Endometrial microvascular endothelial cells (primary cell): ENCODE data around the gene UBN1. TPM values are rescaled to one million over a fixed set of nuclear protein-coding genes. Genes with fewer than 3 reads are reported as not detected.

Source experiments
- in situ Hi-C: cut with HindIII; loops from 2 replicates; pipeline ENCODE4 v1.10.0; 2017; ENCODE audit warnings: low sequenced_read_pairs, low pct_unique_long_range_greater_than_20kb; ENCODE audit errors: inconsistent ontology term
- total RNA-seq: library from RNA; depleted of rRNA; stranded (reverse); fragments of >200 nt; gene quantifications from one replicate; pipeline ENCODE4 v1.2.3, GENCODE V29; 2015; ENCODE audit errors: inconsistent ontology term

The UBN1 gene
- total RNA-seq, 1 donor from 2014 or later = 28.2 TPM

- in situ Hi-C loops = no loop called here
Measured at GRCh38 chr16:4880006-4880580, 32.8 kb downstream of the UBN1 start.

DNA sequence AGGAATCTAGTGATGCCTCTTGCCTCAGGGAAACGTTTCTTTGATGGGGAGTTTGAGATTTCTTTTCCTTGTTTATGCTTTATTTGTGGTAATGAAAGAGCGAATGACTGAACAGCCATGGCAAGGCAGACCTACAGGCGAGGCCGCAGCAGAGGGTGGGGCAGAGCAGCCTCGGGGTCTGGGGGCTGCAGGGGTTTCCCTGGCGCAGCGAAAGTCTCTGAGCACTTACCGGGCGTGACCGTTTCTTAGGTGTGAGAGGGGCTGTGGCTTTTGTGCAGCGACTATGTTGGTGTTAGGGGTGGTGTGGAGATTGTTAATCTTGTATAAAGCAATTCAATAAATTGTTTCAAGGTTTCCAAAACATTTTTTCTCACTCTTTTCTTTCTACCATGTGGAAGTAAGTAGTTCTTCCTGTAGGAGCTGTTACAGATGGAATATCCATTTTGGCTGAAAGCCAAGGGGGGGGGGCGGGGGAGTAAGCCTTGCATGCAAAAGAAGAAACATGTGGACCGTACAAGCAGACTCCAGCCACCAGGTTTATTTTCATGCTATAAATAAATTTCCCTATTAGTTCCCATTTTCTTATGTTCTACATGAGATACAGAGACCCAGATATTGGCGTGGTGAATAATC, 34.8 kb downstream of the UBN1 start:
- in situ Hi-C loops = no loop called here

DNA sequence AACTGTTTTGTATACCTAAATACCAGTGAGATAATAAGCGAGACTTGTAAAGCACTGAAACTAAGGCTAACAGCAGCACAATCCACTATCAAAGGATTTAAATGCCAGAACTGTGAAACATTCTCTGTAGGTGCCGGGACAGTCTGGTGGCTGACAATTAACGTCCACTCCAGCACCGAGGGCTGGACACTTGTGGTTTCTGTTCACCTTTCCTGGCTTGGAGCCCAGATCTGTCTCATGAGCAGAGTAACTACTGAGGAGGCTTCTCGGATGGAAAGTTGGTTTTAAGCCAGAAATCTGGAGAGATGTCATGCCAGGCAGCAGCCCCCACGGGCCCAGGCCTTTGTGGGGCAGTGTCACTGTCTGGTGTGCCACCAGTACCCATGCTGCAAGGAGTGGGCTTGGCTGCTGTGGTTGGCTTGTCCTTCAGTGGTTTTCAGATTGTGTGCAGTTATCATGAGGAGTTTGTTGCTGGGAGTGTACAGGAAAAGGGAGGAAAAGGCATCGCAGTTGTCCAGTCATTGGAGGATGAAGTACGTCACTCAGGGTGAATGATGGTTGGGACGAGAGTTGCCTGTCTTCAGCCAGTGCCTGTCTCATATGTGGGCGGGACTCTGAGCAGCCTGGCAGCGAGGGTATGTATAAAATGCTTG, 35.5 kb downstream of the UBN1 start:
- in situ Hi-C loops = no loop called here

DNA sequence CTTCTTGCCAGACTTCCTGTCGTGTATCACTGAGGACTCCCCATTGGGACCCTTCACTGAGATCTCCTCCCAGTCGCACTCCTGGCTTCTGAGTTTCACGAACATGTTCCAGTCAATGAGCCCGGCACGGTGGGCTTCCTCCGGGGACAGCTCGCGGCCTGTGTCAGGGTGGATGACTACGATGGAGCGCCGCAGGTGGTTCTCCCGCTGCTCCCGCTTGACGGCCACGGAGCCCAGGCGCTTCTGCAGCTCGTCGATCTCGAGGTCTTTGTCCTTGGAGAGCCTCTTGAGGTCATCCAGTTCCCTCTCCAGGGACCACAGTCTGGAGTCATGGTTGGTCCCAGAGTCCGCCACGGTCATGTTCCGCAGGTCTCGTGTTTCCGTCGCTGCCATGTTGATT, 36.2 kb downstream of the UBN1 start:
- in situ Hi-C loops = no loop called here

GRCh38 chr16:4884209-4884608, 36.9 kb downstream of the UBN1 start:
- in situ Hi-C loops = no loop called here

- in situ Hi-C loops = no loop called here
Measured at GRCh38 chr16:4884972-4885874, 37.9 kb downstream of the UBN1 start.

GRCh38 chr16:4886151-4886550, 38.9 kb downstream of the UBN1 start:
- in situ Hi-C loops = no loop called here

DNA sequence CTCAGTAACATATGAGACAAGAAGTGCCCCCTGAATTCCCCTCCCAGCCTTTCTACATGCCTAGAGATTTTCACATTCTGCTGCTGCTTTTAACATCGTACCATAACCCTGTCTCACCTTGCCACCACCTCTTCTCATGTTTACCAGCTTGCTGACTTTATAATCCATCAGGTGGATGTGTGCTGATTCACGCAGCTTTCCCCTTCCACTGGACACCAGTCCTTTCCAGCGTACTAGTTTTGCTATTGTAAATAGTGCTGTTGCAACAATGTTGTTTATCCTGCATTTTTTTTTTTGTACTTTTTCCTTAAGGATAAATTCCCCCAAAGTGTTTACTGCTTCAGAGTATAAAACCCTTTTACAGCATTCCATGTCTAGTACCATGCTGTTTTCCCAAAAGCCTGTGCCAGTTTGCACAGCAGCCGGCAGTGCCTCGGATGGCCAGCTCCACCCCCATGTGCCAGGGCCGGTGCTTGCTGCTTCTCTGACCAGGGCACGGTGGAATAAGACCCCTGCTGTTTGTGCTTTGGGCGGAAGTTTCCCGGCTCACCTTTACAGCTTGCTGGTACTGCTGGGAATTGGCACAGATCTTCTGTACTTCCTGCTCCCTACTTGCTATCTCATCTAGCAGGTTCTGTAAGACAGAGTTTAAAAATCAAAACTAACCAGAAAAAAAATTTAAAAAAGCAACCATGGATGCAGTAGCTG, 41.3 kb downstream of the UBN1 start:
- in situ Hi-C loops = no loop called here

DNA sequence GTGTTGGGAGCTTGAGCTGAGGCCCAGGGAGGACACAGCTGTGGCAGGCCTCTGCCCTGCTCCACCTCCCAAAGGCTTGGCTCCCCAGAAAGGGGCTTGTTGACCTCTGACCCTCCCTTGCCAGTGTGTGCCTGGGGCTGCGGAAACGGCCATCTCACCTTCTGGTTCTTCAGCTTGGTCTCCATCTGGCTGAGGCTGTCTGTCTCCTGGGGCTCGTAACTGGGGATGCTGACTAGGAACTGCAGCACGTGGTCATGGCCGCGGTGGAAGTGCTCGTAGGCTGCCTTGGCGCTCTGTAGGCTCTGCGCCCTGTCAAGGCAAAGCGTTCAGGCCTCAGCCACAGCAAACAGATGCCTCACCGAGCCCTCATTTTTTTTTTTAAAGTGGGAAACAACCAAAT, 42.7 kb downstream of the UBN1 start:
- in situ Hi-C loops = no loop called here

GRCh38 chr16:4890686-4891085, 43.4 kb downstream of the UBN1 start:
- in situ Hi-C loops = no loop called here

- in situ Hi-C loops = no loop called here
Measured at GRCh38 chr16:4891097-4891885, 44.0 kb downstream of the UBN1 start.

- in situ Hi-C loops = no loop called here
Measured at GRCh38 chr16:4891886-4892216, 44.6 kb downstream of the UBN1 start.

GRCh38 chr16:4892361-4893102, 45.3 kb downstream of the UBN1 start:
- in situ Hi-C loops = no loop called here

DNA sequence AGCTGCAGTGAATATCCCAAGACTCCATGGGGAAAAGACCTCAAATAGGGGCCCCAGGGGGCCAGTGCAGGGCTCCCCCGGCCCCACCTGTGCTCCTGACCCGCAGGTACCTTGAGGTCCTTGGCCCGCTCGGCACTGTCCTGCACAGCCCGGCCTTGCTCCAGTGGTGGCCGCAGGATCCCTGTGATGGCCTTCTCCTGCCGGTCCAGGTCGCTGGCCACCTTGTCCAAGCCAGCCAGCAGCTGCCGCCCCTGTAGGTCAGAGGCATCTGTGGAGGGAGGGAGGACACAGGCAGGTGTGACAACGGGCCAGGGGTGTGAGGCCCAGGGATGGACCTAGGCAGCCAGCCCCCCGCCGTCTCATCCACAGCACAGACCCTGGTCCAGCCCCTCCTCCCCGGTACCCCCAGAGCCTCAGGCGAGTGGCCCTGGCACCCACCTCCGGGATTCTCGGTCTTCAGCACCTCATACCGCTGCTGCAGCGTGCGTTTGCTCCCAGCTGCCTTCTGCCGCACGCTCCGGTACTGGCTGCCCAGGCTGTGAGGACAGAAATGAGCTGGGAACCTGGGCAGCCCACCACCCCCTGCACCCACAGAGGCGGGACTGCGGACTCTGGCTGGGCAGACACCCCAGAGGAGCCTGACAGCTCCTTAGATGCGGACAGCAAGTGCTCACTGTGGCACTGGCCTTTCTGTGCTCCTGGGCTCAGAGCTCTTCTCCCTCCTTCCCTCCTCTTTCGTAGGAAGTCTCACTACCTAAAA, 46.0 kb downstream of the UBN1 start:
- in situ Hi-C loops = no loop called here

DNA sequence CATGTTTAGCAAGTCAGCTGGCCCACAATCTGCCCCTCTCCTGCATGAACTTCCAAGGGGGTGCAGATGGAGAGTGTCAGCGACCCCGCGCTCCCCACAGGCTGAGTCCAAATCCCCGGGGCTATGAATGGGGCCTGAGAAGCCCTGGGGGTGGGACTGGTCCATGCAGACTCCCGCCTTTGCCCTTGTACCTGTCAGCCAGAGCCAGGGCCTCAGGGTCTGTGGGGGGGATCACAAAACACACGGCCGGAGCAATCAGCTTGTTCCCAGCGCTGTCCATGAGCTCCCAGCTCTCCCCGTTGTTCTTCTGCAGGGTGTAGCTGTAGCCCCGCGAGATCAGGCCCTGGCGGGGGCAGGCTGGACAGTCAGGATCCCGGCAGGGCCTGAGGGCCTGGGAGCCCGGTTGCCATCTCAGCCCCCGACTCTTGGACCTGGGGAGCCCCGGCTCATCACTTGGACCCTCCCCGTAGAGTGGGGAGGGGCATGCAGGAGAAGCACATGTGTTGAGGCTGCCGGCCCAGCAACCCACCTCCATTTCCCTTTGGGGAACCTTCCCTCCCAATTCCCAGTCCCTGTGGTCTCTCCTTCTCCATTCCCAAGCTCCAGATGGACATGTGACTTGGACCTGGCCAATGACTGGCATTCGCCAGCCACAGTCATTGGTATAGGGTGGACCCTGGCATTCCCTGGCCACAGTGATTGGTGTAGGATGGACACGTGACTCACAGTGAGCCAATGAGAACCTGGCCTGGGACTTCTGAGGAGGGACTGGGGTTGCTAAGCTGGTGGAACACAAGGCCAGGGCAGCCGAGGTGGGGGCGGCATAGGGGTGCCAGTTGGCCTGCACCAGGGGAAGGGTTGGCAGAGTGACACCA, 47.2 kb downstream of the UBN1 start:
- in situ Hi-C loops = no loop called here

DNA sequence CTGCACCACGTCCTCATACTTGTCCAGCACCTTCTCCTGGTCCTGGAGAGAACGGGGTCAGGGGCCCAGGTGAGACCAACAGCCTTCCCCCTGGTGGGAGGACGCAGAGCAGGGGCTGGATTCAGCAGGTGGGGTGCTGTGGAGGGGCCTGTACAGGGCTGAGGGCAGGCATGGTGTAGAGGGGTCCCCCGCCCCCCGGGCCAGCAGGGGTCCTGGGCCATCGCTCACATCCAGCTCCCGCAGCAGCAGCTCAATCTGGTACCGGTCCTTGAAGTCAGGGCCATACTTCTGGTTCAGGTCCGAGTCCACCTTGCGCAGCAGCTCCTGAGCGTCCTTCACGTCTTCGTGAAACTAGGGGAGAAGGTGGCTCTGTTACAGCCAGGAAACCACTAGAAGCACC, 48.1 kb downstream of the UBN1 start:
- in situ Hi-C loops = no loop called here
